Thyroid gland (tissue), 4 donors: ENCODE results near the gene FHIT.

Experiments
- CTCF ChIP-seq, 6 experiments: fragments of 200-600 bp in 3 of 6; fragments of 450-650 bp in 3 of 6; sonication (generic) in 3 of 6; IDR thresholded peaks; one replicate each; pipeline ENCODE4 v1.5.1; 2016 to 2019; ENCODE audit warnings: antibody characterized with exemption in 6 of 6, mild to moderate bottlenecking in 2 of 6, inconsistent platforms in 1 of 6, moderate library complexity in 1 of 6
- POLR2A ChIP-seq, 2 donors: fragments of 450-650 bp; IDR thresholded peaks; one replicate each; pipeline ENCODE4 v1.6.1; 2017; ENCODE audit warnings: antibody characterized with exemption in 2 of 2, mild to moderate bottlenecking in 2 of 2, moderate library complexity in 1 of 2

GRCh38 chr3:60423556-60423955, 827.7 kb downstream of the FHIT start:
- no peak for TF ChIP-seq POLR2A (IDR thresholded peaks at IDR 0.05)
- no peak for TF ChIP-seq CTCF (IDR thresholded peaks at IDR 0.05)
